HG03196 (cell line): Measurements from ENCODE around the gene TMEM208.

ENCODE experiments used
- ATAC-seq: cut with Tn5 transposase; IDR thresholded peaks from one replicate; pipeline ENCODE4 v1.9.1; 2021; ENCODE audit not compliant: unreplicated experiment

The TMEM208 gene

DNA sequence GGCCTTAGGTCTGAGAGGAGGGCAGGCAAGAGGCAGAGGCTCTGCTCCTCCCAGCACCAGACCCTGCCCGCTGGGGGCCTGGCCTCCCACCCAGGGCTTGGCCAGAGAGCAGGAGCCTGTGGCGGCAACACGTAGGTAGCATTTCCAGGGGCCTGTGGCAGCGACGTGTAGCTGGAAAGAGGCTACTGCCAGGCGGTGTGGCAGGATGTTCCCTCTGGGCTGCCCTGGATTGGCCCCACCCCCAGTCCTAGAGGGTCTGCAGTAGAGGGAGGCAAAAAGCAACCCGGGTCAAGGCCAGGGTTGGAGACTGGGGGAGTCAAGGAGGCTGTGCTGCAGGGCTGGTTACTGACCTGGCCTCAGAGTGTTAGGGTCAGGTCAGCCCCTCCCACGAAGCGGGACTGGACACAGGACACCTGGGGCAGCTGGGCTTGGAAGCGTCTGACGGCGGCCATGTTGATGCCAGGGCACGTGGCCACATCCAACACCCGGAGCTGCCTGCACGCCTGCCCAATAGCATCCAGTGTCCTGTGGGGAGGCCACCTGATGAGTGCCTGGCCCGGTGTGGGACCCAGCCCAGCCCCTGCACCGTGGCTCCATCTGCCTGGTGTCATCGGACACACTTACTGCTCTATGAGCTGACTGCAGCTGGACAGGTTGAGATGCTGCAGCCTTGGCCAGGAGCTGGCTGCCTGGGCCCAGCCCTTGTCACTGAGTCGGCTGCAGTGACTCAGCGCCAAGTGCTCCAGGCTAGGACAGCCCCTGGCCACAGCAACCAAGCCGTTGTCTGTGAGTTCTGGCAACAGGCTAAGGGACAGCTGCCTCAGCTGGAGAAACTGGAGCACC, 19.5 kb upstream of the TMEM208 start:
- no peak for ATAC-seq

DNA sequence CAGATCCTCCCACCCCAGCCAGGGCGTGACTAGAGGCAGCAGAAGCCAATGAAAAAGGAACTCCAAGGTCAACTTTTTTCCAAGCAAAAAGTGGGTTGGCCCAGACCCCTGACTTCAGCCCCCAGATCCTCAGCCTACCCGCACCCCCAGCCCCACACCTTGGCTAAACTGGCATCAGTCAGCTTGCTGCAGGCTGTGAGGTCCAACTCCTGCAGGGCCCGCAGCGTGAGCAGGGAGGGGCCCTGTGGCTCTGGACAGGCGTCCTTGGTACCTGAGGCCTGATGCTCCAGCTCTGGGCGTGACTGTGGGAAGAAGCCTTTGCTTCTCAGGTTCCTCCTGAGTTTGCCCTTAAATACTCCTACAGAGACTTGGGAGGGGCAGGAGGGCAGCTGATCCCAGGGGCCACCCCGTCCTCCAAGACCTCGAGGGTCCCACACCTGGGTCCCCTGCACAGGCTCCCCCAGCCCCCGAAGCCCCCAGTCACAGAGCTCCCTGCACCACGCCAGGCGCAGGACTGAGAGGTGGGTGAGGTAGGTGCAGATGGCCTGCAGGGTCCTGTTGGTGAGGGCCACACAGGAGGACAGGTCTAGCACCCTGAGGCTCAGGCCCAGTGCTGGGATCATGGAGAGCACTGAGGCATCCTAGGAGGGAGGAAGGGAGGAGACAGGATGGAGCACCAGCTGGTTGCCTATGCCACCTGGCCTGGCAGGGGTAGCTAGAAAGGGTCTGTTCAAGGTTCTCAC, 18.6 kb upstream of the TMEM208 start:
- no peak for ATAC-seq

DNA sequence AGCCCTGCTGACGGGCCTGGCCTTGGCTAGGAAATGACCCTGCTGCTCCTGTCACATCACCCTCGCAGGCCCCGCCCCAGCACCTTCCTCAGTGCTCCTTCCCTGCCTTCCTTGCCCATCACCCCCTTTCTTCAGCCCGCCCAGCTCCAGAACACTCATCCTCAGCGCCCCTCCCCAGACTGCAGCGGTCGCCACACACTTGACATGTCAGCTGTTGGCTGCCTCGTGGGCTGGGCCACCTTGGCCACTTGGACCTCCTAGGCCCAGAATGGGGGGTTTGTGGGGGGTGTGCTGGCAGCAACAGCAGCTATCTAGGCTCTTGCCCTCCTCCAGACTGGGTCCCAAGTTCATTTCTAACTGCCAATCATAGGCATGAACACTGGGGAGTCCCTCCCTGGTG, 17.4 kb upstream of the TMEM208 start:
- ATAC-seq: no peak

DNA sequence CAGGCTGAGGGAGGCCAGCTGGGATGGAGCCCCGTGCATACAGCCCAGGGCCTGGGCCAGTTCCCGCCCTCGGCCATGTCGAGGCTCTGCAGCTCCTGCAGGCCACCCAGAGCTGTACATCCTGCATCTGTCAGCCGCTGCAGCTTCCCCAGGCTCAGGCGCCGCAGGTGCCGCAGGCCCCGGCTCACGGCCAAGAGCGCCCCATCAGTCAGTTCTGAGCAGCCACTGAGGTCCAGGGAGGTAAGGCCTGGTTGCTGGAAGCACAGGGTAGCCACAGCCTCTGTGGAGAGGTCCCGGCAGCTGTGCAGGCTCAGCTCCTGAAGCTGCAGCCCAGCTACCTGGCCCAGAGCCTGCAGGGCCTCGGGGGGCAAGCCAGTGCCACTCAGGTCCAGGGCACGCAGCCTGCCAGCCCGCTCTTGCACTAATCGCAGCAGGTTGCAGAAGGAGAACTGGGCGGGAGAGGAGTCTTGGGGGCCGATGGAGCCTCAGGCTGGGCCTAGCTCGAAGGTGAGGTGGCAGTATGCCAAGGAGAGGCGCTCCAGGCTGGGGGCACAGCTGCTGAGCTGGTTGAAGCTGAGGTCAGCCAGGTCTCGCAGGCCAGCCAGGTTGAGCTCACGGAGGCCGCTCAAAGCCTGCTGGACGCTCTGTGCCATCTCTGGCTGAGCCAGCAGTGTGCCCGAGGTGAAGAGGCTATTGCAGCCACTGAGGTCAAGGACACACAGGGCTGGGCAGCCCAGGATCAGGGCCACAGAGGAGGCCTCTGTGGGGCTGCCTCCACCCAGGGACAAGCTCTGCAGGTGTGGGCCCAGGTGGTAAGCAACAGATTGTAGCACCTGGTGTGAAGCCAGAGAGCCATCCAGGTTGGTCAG, 16.6 kb upstream of the TMEM208 start:
- no peak for ATAC-seq

DNA sequence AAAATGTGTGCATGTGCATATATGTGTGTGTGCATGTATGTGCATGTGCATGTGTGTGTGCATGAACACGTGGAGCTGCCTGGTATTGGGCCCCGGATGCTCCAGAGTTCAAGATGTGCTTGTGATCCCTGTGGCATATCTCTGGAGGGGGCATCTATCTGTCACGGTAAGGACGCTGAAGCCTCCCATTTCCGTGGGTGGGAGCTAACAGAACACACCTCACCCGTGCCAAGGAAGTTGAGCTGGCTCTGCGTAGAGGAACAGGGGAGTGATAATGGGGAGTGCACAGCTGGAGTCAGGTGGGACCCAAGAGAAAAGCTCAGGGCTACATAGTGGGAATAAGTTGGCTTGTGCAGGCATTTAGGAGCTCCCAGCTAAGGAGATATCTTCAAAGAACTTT, 15.3 kb upstream of the TMEM208 start:
- no peak for ATAC-seq

DNA sequence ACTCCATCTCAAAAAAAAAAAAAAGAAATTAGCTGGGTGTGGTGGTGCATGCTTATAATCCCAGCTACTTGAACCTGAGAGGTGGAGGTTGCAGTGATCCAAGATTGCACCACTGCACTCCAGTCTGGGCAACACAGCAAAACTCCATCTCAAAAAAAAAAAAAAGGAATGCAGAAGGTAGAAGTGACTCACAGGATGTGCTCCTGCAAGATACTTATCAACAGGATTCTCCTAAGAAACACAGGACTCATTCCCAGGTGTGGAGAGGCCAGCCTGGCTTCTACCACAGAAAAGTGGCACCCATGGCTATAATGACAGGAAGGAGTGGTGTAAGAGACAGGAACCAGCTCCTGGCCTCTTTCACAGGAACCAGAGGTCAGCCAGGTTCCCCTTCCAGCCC, 14.2 kb upstream of the TMEM208 start:
- ATAC-seq: no peak

DNA sequence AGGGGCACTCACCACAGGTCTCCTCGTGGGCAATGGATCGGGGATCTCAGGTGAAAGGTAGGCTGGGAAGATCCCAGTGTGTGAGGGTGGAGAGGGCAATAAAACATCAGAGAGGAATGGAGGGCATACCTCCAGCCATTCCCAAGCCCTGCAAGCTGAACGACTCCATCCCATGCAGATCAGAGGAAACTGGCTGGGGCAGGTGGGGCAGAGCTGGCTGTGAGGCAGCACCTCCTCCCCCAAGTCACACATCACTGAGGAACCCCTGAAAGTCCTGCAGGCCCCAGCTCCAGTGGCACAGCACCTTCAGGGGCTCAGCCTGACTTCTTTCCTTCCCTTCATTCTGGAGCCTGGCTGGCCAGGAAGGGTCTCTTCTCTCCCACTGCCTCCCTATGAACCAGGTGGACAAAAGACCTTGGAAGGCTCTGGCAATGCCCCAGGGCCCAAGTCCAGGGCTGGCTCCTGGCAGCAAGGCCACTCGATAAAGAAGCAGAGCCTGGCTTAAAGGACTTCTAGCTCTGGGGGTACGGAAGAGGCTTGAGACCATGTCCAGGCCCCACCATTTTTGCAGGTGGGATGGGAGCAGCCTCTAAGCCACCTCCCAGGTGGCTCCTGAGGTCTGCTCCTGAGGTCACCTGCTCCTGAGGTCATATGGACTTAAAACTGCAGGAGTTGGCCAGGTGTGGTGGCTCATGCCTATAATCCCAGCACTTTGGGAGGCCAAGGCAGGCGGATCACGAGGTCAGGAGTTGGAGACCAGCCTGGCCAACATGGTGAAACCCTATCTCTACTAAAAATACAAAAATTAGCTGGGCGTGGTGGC, 13.5 kb upstream of the TMEM208 start:
- ATAC-seq: no peak

DNA sequence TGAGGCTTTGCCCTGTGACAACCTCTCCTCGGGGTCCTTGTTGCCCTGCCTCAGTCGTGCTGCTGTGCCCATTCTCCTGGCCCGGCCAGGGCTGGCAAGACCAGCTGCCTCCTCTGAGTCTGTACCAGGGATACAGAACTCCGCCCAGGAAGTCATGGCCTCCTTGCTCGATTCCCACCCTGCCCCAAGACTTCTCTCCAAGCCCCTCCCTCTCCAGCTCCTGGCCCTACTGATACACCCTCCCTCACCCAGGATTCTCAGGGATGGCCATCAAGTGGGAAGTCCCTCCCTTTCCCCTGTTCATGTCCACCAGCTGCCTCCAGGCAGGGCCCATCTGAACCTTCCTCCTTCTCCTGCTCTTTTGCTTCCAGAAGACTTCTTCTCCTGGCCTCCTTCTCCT, 11.2 kb upstream of the TMEM208 start:
- no peak for ATAC-seq

DNA sequence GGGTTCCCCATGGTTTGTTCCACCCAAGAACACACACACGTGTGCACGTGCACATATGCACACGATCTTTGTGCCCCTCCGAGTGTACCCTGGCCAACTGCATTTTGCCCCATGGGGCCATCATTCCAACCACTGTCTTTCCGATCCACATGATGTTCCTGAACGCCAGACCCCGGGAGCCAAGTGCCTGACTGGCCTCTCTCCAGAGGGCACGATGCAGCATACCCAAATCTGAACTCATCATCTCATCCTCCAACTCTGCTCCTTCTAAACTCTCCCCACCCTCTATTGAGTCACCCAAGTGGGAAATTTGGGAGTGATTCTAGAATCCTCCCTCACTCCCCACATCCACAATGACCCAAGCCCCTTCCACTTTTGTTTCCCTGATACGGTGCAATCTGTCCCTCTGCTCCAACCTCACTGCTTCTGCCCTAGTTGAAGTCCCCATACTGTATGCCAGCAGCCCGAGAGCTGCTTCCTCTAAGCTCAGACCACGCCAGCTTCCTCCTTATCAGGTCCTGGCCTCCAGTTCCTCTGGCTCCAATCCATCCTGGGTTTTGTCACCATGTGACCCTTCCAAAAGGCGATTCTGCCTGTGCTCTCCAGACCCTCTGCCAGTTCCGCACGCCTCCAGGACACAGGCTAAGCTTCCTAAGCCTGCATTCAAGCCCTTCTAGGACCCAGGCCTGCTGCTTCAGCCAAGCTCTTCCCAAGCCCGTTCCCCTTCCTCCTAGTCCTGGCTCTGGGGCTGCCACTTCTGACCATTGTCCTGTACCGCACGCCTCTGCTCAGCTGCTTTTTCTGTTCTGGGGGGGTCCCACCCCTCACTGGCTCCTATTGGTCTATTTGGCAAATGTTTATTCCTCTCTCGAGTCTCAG, 10.1 kb upstream of the TMEM208 start:
- ATAC-seq: no peak

DNA sequence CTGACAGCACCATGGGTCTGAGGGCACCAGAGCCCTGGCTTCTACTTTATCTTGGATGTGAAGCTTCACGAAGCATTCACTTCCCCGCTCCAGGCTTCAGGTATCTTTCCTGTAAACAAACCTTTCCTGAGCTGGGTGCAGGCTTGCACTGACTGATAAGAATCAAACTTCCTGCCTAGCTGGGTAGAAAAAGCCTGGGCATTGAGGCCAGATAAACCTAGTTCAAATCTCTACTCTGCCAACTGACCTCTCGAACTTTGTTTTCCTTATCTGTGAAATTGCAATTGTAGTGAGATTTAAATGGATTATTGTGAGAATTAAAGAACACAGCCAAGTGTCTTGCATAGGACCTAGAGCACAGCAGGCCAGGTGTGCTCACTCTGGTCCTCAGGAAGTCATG, 2.9 kb upstream of the TMEM208 start:
- no peak for ATAC-seq

DNA sequence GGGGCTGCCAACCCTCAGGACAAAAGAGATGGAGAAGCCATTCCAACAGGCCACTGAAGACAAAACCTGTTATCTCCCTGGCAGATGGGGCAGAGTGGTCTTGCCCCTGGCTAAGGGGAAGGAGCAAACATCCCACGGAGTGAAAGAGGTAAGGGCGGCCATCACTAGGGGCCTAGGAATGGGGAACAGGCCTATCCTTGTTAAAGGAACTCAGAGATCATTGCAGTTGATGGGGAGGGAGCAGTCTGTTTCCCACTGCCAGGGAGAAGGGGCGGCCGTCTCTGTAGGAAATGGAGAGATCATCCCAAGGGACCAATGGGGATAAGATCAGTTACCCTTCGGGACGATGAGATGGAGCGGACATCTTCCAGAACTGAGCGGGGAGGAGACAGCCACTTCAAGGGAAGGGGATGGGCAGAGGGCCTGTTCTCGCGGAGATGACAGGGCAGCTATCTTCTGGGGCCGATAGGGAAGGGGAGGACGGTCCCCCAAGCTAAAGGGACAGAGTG, 581 bp upstream of the TMEM208 start:
- no peak for ATAC-seq

DNA sequence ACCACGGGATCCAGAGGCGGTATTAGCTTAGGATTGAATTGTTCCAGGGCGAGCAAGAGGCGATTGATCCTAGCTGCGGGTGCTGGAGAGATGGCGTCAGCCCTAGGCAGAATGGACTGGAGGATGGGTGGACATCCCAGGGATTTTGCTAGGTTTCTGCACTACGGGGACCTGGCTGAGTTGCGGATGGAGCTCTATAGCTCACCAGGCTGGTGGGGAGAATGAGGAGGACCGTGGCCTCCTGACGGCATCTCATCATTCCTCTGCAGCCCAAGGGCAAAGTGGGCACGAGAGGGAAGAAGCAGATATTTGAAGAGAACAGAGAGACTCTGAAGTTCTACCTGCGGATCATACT, 614 bp downstream of the TMEM208 start:
- ATAC-seq: no peak

DNA sequence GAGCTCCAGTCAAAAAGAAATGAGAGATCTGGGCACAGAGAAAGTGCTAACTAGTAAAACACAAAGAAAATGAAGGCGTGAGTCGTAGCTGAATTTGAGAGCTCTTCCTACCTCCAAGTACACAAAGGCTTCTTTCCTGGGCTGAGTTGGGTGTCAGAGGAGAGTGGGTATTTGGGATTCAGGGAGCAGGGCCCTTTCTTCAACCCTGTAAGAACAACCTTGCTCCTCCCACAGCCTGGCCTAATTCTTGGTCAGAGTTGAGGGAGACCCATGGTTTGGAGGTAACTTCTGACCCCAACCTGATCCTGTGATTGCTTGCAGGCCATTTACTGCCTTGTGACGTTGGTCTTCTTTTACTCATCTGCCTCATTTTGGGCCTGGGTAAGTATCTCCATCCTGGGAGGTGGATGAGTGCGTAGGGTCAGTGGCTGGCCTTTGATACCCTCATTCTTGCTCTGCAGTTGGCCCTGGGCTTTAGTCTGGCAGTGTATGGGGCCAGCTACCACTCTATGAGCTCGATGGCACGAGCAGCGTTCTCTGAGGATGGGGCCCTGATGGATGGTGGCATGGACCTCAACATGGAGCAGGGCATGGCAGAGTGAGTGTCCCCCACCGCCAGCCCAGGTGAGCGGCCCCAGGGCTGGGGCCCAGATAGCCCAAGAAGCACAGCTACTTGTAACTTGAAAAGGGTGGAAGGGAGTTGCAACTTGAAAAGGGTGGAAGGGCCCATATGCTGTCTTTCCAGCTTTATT, 1.3 kb downstream of the TMEM208 start:
- no peak for ATAC-seq

DNA sequence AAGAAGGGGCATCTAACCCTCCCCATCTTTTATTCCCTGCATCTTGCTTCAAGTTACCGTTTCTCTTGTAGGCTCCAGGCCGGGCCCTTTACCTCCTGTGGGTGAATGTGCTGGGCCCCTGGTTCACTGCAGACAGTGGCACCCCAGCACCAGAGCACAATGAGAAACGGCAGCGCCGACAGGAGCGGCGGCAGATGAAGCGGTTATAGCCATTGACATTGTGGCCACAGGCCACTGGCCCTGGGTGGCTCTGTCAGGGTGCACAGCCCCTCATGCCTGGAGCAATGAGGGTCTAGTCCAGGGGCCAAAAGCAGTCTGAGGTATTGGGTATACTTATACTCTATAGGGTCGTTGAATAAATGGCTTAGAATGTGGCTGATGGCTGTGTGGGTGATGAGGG, 2.0 kb downstream of the TMEM208 start:
- ATAC-seq: no peak

DNA sequence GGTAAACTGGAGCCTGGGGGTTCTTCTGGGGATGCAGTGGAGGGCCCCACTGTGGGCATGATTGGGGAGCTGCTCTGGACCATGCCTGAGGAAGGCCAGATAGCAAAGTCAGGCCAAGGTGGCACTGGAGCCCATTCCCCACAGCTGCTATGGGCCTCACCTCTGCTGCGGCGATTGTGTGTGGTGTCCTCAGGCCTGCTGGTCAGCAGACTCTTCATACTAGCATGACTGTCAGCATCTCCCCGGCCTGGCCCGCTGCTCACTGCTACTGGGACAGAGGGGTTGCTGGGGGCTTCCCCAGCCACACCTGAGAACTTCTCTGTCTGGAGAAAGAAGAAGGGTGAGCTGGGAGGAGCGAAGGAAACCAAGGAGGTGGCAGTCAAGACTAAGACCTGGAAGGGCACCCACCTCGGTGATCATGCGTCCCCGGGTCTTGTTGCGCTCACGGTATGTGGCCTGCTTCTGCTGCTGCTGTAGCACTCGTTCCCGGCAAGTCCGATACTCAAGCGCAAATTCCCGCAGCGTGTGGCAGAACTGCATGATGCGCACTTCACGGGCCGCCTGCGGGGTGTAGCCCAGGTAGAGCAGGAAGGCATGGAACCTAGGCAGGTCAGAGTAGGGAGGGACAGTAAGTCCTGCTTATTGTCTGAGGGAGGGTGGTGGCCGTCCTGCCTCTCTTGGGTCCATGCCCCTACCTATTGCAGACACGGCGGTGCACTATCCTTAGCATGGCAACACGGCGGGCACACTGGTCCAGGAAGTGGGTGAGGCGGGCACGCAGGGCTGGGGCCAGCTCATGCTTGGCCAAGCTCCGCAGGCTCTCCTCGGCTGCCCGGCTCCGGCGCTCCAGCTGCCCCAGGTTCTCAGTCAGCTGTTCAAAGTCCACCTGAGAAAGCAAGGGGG, 3.2 kb downstream of the TMEM208 start:
- ATAC-seq: no peak

DNA sequence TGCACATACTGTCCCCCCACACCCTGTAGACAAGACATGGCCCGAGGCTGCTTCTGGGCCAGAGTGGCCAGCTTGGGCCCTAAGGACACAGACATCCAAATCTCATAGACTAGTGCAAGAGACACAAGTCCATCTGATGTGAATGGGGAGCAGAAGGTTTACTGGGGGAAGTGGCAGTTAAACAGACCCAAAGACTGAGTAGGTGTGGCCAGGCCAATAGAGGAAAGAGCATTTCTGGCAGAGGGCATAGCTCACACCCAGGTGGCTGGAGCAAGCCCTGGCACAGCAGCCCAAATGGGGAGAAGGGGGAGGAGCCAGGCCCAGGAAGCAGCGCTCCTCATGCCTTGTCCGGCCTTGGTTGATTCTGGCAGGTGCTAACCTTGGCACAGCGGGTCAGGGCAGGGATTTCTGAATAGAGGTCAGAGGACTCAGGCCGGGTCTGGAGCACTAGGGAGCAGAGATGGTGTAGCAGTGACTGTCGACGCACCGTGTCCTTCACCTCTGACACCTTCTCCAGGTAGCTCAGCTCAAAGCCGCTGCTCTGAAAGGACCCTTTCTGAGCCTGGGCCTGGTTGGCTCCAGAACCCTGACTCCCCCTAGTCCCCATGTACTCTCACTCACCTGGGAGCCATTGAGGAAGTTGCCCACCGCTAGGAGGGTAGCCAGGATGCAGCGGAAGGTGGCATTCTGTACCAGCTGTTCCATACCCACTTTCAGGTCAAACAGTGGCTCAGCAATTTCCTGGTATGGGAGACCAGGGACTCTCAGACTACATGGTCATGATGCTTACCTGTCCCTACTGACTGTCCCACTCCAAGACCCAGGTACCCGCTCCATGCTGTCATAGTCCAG, 4.1 kb downstream of the TMEM208 start:
- no peak for ATAC-seq

DNA sequence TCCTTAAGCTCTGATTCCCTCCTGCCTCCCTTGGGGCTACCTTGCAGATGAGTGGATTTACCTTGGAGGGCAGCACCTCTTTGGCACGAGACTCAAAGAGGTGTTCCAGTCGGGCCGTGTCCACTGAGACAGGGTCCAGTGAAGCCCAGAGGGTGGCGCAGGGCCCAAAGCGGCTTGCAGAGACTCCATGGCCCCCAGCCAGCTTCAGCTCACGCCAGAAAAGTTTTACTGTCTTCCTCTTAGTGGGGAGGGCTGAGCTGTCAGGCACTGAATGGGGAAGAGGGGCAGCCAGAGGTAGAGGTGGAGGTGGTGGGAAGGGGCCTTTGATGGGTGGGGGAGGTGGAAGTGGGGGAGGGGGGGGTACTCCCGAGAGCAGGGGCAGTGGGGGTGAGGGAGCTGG, 6.7 kb downstream of the TMEM208 start:
- no peak for ATAC-seq
